ENCODE data around the gene GDE1.

- TF ChIP-seq POLR2A (conservative IDR thresholded peaks at IDR 0.05): no peak
- no peak for TF ChIP-seq RBBP5 (IDR thresholded peaks at IDR 0.05; ENCODE audit: borderline replicate concordance, insufficient read depth, low read length, poor library complexity, severe bottlenecking)
Measured at GRCh38 chr16:19527161-19527560, 5.3 kb upstream of the GDE1 start.
